Panc1 (cell line): ENCODE results near the gene GAL3ST3. TPM values are rescaled to one million over a fixed set of nuclear protein-coding genes. Genes with fewer than 3 reads are reported as not detected.

ENCODE experiments used
- ATAC-seq: fragments of 200-7000 bp; cut with Tn5 transposase; 2 replicates; pipeline ENCODE4 v1.9.1; 2020; ENCODE audit warnings: mild to moderate bottlenecking, moderate library complexity
- BruUV-seq: library from RNA; stranded (reverse); fragments of 400-500 nt; replicated peaks from 2 replicates; lab custom pipeline; 2021; lab: Mats Ljungman, UMichigan
- CTCF ChIA-PET: fragments of 300-600 bp; sonication (Branson Sonifier 250); formaldehyde crosslinking; loops from one replicate; lab custom pipeline; 2022; ENCODE audit warnings: antibody characterized with exemption; lab: Charles Lee
- POLR2A ChIA-PET: fragments of 300-600 bp; sonication (Branson Sonifier 250); formaldehyde crosslinking; loops from one replicate; lab custom pipeline; 2022; ENCODE audit warnings: antibody characterized with exemption; lab: Charles Lee
- DNase-seq: peaks from one replicate; pipeline ENCODE4 v3.0.0-alpha.2; 2010; ENCODE audit warnings: low read depth, low spot score
- H3K27ac ChIP-seq: 2 replicates; pipeline ENCODE4 v1.5.1; 2011; ENCODE audit warnings: mild to moderate bottlenecking, low read length, inconsistent platforms
- H3K27me3 ChIP-seq: fragments of 200-500 bp; sonication (Bioruptor generic); 2 replicates; pipeline ENCODE4 v1.6.0; 2014; ENCODE audit warnings: low read length, inconsistent platforms; ENCODE audit not compliant: control insufficient read depth, insufficient read depth
- H3K36me3 ChIP-seq: fragments of 200-500 bp; sonication (Bioruptor generic); 2 replicates; pipeline ENCODE4 v1.5.1; 2014; ENCODE audit warnings: inconsistent platforms, mild to moderate bottlenecking, low read length, moderate library complexity; ENCODE audit not compliant: control insufficient read depth, insufficient read depth
- H3K4me1 ChIP-seq: 2 replicates; pipeline ENCODE4 v1.5.1; 2011; ENCODE audit warnings: inconsistent platforms, mild to moderate bottlenecking, low read length, moderate library complexity; ENCODE audit not compliant: control insufficient read depth, insufficient read depth
- H3K4me3 ChIP-seq, 2 experiments: 2 replicates each; pipeline ENCODE4 v1.5.1; 2011 to 2012; ENCODE audit warnings: low read depth in 2 of 2, low read length in 2 of 2, mild to moderate bottlenecking in 2 of 2, inconsistent platforms in 1 of 2, moderate library complexity in 1 of 2
- H3K9me3 ChIP-seq: fragments of 200-500 bp; sonication (Bioruptor generic); 2 replicates; pipeline ENCODE4 v1.5.1; 2014; ENCODE audit warnings: low read depth, mild to moderate bottlenecking, inconsistent platforms, low read length, moderate library complexity; ENCODE audit not compliant: control insufficient read depth, insufficient read depth
- POLR2AphosphoS5 ChIP-seq: IDR thresholded peaks from 2 replicates; pipeline ENCODE4 v1.6.1; 2012; ENCODE audit warnings: mild to moderate bottlenecking, low read depth, low read length, moderate library complexity
- REST ChIP-seq, 2 experiments: IDR thresholded peaks; 2 replicates each; pipeline ENCODE4 v1.6.1; 2011 to 2012; ENCODE audit warnings: low read depth in 2 of 2, control low read depth in 1 of 2, low read length in 1 of 2, mild to moderate bottlenecking in 1 of 2, moderate library complexity in 1 of 2; ENCODE audit not compliant: insufficient read depth in 1 of 2
- SIN3A ChIP-seq: IDR thresholded peaks from 2 replicates; pipeline ENCODE4 v1.6.1; 2012; ENCODE audit warnings: low read depth, mild to moderate bottlenecking, low read length, moderate library complexity, borderline replicate concordance; ENCODE audit not compliant: insufficient read depth
- TCF7L2 ChIP-seq: IDR thresholded peaks from 2 replicates; pipeline ENCODE4 v1.6.1; 2011; ENCODE audit warnings: mild to moderate bottlenecking, low read depth, low read length, inconsistent platforms
- in situ Hi-C: cut with HindIII; loops from 2 replicates; pipeline ENCODE4 v1.10.0; 2016; ENCODE audit warnings: low sequenced_read_pairs, low pct_unique_long_range_greater_than_20kb
- intact Hi-C: fragments of 100-400 bp; cut with micrococcal nuclease; formaldehyde crosslinking; loops from one replicate; pipeline ENCODE4 v1.10.0; 2022; ENCODE audit not compliant: unreplicated experiment
- total RNA-seq: library from RNA; stranded (reverse); gene quantifications from one replicate; pipeline ENCODE4 v1.2.1, GENCODE V29; 2021; ENCODE audit not compliant: unreplicated experiment
- TF ChIP-seq, protein P1 (sequence below): fragments of 450-650 bp; IDR thresholded peaks from 2 replicates; pipeline ENCODE4 v1.5.1; 2017; ENCODE audit warnings: mild to moderate bottlenecking

GAL3ST3 gene
- total RNA-seq, 1 experiment from 2014 or later: not detected

GRCh38 chr11:66003291-66003690, 45.7 kb downstream of the GAL3ST3 start:
- POLR2A ChIA-PET: no interaction called here
- H3K27me3 ChIP-seq: no peaks in the 10 kb centered on the region
- no TSS peak for BruUV-seq
- CTCF ChIA-PET: interaction anchor here (0.6 to 0.7 kb wide), 2 partner anchors 26 to 75 kb away, joined by 3 read pairs; no protein-coding TSS in a partner anchor
- peaks cover 51% of the 10 kb centered on the region for H3K4me1 ChIP-seq
- in situ Hi-C loops: no loop called here
- H3K4me3 ChIP-seq: peak overlapping the region; percentile 63 to 100
- intact Hi-C loops: no loop called here
- DNase-seq (no peak), ATAC-seq (no peak)
- peak overlapping the region; percentile 99 for H3K27ac ChIP-seq
- H3K36me3 ChIP-seq: peaks cover 25% of the 10 kb centered on the region
- TF ChIP-seq, protein P1, sequence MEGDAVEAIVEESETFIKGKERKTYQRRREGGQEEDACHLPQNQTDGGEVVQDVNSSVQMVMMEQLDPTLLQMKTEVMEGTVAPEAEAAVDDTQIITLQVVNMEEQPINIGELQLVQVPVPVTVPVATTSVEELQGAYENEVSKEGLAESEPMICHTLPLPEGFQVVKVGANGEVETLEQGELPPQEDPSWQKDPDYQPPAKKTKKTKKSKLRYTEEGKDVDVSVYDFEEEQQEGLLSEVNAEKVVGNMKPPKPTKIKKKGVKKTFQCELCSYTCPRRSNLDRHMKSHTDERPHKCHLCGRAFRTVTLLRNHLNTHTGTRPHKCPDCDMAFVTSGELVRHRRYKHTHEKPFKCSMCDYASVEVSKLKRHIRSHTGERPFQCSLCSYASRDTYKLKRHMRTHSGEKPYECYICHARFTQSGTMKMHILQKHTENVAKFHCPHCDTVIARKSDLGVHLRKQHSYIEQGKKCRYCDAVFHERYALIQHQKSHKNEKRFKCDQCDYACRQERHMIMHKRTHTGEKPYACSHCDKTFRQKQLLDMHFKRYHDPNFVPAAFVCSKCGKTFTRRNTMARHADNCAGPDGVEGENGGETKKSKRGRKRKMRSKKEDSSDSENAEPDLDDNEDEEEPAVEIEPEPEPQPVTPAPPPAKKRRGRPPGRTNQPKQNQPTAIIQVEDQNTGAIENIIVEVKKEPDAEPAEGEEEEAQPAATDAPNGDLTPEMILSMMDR: no peak
- no peak for TF ChIP-seq TCF7L2
- no peak for TF ChIP-seq POLR2AphosphoS5
- TF ChIP-seq SIN3A: no peak
- TF ChIP-seq REST (IDR thresholded peaks at IDR 0.05; ENCODE audit: insufficient read depth in 1 of 2, low read depth in 2 of 2, low read length in 1 of 2): no peak
- no peaks in the 10 kb centered on the region for H3K9me3 ChIP-seq

- DNase-seq (no peak), ATAC-seq (peak; percentile 78)
- ChIA-PET POLR2A (interaction anchor here (0.5 to 0.9 kb wide), 3 partner anchors 49 to 291 kb away, joined by 6 to 14 read pairs (median 9); partner anchors contain the start of genes SF3B2 and YIF1A), CTCF (interaction anchor here (0.6 to 0.7 kb wide), 2 partner anchors 26 to 75 kb away, joined by 3 read pairs; no protein-coding TSS in a partner anchor)
- Histone ChIP-seq H3K4me1 (peaks cover 49% of the 10 kb centered on the region), H3K36me3 (peaks cover 30% of the 10 kb centered on the region), H3K9me3 (no peaks in the 10 kb centered on the region), H3K27ac (peak overlapping the region; percentile 100), H3K27me3 (no peaks in the 10 kb centered on the region), H3K4me3 (peak overlapping the region; percentile 63 to 100)
- TF ChIP-seq POLR2AphosphoS5: no peak; the same call in 1 of the 2 replicates
- TF ChIP-seq SIN3A: 0 out of 2 replicates have a peak, but pooled peaks have one; percentile 71
- no TSS peak for BruUV-seq
- in situ Hi-C loops (no loop called here), intact Hi-C loops (no loop called here)
Observed at GRCh38 chr11:66002648-66003225, 46.2 kb downstream of the GAL3ST3 start.
